Uterus (tissue), 2 donors: ENCODE data around the gene SUPT6H.

Source experiments
- CTCF ChIP-seq, 4 experiments: fragments of 200-600 bp in 2 of 4; fragments of 450-650 bp in 2 of 4; sonication (generic) in 2 of 4; IDR thresholded peaks; one replicate each; pipeline ENCODE4 v1.5.1; 2016 to 2019; ENCODE audit warnings: antibody characterized with exemption in 4 of 4, mild to moderate bottlenecking in 2 of 4, moderate library complexity in 1 of 4
- POLR2A ChIP-seq, 2 donors: fragments of 450-650 bp; IDR thresholded peaks; one replicate each; pipeline ENCODE4 v1.6.1; 2016; ENCODE audit warnings: antibody characterized with exemption in 2 of 2, mild to moderate bottlenecking in 1 of 2, moderate library complexity in 1 of 2

- TF ChIP-seq CTCF (IDR thresholded peaks at IDR 0.05): peak in 2 of 4 experiments; percentile 11 to 12
- TF ChIP-seq POLR2A (IDR thresholded peaks at IDR 0.05): no peak
Observed at GRCh38 chr17:28643983-28644786, 17.8 kb upstream of the SUPT6H start.
